Heart left ventricle (tissue), 13 donors: ENCODE data around the gene RGS6.

Source experiments
- CTCF ChIP-seq, 12 donors: fragments of 200-600 bp; sonication (generic) in 4 of 12; IDR thresholded peaks; one replicate each; pipeline versions ENCODE4 v1.5.0 to v1.8.0; 2018 to 2022; ENCODE audit warnings: antibody characterized with exemption in 12 of 12, mild to moderate bottlenecking in 5 of 12
- POLR2A ChIP-seq, 2 donors: fragments of 450-650 bp; IDR thresholded peaks; one replicate each; pipeline ENCODE4 v1.6.1; 2017; ENCODE audit warnings: antibody characterized with exemption in 2 of 2, mild to moderate bottlenecking in 2 of 2, moderate library complexity in 2 of 2
- donor health status: ischemic (EF 13 %, LVEDD 7.1; RV severe dilation, severe dysfunction).
- donor health status: DM: no; HTN: yes; CAD: no.
- donor health status: DM: no; HTN: no; CAD: no.
- donor health status: ischemic (EF 25% LVEDD 6.9; RV normal size, moderate dysfunction).
- donor health status: ischemic (EF 25% LVEDD 5.7; RV mildly dilated, moderate dysfunction).
- donor health status: ischemic (EF 35%, LVEDD 5.7; RV mildly dilated, moderate dysfunction).
- donor health status: nonischemic (EF 11% LVEDD 7.7; RV severe dilation, severe dysfunction).
- donor health status: DM: yes; HTN: yes; CAD: no.
- donor health status: PGD.
- donor health status: ischemic (EF 29% LVEDD 5.4; RV normal size, mild dysfunction).
- donor health status: nonischemic (EF 23%, LVEDD 6.1; RV moderate dilation, normal function).

- TF ChIP-seq CTCF (IDR thresholded peaks at IDR 0.05) (no peak), POLR2A (IDR thresholded peaks at IDR 0.05) (no peak)
Measured at GRCh38 chr14:71943695-71944018, 11.4 kb downstream of the RGS6 start.
